ENCODE measurements around the gene IQGAP3. TPM values are rescaled to one million over a fixed set of nuclear protein-coding genes. Genes with fewer than 3 reads are reported as not detected.

IQGAP3 gene
- total and polyA plus RNA-seq, 2 experiments from 2014 or later: 11.9 to 31.8 TPM

DNA sequence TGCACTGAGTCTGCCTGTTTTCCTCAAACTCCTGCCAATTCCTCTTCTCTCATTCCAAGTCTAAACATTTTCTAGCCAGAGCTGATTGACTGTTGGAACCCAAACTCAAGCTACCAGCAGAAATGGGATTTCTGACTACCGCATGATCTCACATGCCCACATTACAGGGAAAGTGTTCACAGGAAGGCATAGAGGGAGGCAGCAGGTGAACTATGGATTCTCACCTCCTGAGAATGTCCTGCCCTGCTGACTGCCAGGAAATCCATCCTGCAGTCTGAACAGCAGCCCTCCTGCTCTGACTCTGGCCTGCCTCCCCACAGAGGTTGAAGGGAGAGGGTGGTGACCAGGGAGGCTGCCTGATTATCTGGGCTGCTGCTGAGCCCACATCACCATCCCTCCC lies 22.5 kb downstream of the IQGAP3 start:
- H3K4me3 ChIP-seq: no peak overlapping the region
- H2AFZ ChIP-seq: no peak overlapping the region
- Mint-ChIP-seq H3K4me1 (no peaks in the 10 kb centered on the region), H3K27me3 (ENCODE audit: insufficient read depth, low read depth, poor library complexity) (peaks cover 5% of the 10 kb centered on the region), H3K9me3 (no peaks in the 10 kb centered on the region), H3K27ac (no peak overlapping the region), H3K36me3 (ENCODE audit: low read depth) (peaks cover 18% of the 10 kb centered on the region), H3K4me3 (no peak overlapping the region)
- H3K4me2 ChIP-seq: no peak overlapping the region
- H3F3A ChIP-seq (replicated peaks; ENCODE audit: low read depth): no peaks in the 10 kb centered on the region
- no peaks in the 10 kb centered on the region for H3K9me2 ChIP-seq (ENCODE audit: insufficient read depth)
- H3K79me2 ChIP-seq (replicated peaks; ENCODE audit: insufficient read depth): no peaks in the 10 kb centered on the region
- no peak for ATAC-seq
- DNase-seq (ENCODE audit: low spot score): no peak
- H3K4me1 ChIP-seq (ENCODE audit: insufficient read depth): no peaks in the 10 kb centered on the region
- H3K36me3 ChIP-seq (ENCODE audit: insufficient read depth): peaks cover 5% of the 10 kb centered on the region; the same call in 1 of the 2 replicates
- TF ChIP-seq CREB1 (CRISPR knock-in tag; IDR thresholded peaks at IDR 0.05; ENCODE audit: low read depth): no peak
- TF ChIP-seq, protein P1, sequence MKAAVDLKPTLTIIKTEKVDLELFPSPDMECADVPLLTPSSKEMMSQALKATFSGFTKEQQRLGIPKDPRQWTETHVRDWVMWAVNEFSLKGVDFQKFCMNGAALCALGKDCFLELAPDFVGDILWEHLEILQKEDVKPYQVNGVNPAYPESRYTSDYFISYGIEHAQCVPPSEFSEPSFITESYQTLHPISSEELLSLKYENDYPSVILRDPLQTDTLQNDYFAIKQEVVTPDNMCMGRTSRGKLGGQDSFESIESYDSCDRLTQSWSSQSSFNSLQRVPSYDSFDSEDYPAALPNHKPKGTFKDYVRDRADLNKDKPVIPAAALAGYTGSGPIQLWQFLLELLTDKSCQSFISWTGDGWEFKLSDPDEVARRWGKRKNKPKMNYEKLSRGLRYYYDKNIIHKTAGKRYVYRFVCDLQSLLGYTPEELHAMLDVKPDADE (IDR thresholded peaks at IDR 0.05): no peak
- TF ChIP-seq, protein P2, sequence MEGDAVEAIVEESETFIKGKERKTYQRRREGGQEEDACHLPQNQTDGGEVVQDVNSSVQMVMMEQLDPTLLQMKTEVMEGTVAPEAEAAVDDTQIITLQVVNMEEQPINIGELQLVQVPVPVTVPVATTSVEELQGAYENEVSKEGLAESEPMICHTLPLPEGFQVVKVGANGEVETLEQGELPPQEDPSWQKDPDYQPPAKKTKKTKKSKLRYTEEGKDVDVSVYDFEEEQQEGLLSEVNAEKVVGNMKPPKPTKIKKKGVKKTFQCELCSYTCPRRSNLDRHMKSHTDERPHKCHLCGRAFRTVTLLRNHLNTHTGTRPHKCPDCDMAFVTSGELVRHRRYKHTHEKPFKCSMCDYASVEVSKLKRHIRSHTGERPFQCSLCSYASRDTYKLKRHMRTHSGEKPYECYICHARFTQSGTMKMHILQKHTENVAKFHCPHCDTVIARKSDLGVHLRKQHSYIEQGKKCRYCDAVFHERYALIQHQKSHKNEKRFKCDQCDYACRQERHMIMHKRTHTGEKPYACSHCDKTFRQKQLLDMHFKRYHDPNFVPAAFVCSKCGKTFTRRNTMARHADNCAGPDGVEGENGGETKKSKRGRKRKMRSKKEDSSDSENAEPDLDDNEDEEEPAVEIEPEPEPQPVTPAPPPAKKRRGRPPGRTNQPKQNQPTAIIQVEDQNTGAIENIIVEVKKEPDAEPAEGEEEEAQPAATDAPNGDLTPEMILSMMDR (conservative IDR thresholded peaks at IDR 0.05; ENCODE audit: low read depth in 2 of 2): no peak
- TF ChIP-seq JUNB (IDR thresholded peaks at IDR 0.05; ENCODE audit: unreplicated experiment): no peak
- TF ChIP-seq EZH2 (IDR thresholded peaks at IDR 0.05; ENCODE audit: low read depth, unreplicated experiment): no peak
- no peak for TF ChIP-seq ZNF331 (CRISPR knock-in tag; IDR thresholded peaks at IDR 0.05; ENCODE audit: low read depth)
- TF ChIP-seq POLR2AphosphoS5 (IDR thresholded peaks at IDR 0.05; ENCODE audit: low read depth): no peak
- no peak for TF ChIP-seq EZH2phosphoT487 (IDR thresholded peaks at IDR 0.05; ENCODE audit: unreplicated experiment)
- TF ChIP-seq NANOG (IDR thresholded peaks at IDR 0.05; ENCODE audit: borderline replicate concordance): no peak
- TF ChIP-seq, protein P3, sequence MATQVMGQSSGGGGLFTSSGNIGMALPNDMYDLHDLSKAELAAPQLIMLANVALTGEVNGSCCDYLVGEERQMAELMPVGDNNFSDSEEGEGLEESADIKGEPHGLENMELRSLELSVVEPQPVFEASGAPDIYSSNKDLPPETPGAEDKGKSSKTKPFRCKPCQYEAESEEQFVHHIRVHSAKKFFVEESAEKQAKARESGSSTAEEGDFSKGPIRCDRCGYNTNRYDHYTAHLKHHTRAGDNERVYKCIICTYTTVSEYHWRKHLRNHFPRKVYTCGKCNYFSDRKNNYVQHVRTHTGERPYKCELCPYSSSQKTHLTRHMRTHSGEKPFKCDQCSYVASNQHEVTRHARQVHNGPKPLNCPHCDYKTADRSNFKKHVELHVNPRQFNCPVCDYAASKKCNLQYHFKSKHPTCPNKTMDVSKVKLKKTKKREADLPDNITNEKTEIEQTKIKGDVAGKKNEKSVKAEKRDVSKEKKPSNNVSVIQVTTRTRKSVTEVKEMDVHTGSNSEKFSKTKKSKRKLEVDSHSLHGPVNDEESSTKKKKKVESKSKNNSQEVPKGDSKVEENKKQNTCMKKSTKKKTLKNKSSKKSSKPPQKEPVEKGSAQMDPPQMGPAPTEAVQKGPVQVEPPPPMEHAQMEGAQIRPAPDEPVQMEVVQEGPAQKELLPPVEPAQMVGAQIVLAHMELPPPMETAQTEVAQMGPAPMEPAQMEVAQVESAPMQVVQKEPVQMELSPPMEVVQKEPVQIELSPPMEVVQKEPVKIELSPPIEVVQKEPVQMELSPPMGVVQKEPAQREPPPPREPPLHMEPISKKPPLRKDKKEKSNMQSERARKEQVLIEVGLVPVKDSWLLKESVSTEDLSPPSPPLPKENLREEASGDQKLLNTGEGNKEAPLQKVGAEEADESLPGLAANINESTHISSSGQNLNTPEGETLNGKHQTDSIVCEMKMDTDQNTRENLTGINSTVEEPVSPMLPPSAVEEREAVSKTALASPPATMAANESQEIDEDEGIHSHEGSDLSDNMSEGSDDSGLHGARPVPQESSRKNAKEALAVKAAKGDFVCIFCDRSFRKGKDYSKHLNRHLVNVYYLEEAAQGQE (IDR thresholded peaks at IDR 0.05; ENCODE audit: unreplicated experiment): no peak
- TF ChIP-seq ZNF114 (CRISPR knock-in tag; IDR thresholded peaks at IDR 0.05): no peak
- TF ChIP-seq, protein P4, sequence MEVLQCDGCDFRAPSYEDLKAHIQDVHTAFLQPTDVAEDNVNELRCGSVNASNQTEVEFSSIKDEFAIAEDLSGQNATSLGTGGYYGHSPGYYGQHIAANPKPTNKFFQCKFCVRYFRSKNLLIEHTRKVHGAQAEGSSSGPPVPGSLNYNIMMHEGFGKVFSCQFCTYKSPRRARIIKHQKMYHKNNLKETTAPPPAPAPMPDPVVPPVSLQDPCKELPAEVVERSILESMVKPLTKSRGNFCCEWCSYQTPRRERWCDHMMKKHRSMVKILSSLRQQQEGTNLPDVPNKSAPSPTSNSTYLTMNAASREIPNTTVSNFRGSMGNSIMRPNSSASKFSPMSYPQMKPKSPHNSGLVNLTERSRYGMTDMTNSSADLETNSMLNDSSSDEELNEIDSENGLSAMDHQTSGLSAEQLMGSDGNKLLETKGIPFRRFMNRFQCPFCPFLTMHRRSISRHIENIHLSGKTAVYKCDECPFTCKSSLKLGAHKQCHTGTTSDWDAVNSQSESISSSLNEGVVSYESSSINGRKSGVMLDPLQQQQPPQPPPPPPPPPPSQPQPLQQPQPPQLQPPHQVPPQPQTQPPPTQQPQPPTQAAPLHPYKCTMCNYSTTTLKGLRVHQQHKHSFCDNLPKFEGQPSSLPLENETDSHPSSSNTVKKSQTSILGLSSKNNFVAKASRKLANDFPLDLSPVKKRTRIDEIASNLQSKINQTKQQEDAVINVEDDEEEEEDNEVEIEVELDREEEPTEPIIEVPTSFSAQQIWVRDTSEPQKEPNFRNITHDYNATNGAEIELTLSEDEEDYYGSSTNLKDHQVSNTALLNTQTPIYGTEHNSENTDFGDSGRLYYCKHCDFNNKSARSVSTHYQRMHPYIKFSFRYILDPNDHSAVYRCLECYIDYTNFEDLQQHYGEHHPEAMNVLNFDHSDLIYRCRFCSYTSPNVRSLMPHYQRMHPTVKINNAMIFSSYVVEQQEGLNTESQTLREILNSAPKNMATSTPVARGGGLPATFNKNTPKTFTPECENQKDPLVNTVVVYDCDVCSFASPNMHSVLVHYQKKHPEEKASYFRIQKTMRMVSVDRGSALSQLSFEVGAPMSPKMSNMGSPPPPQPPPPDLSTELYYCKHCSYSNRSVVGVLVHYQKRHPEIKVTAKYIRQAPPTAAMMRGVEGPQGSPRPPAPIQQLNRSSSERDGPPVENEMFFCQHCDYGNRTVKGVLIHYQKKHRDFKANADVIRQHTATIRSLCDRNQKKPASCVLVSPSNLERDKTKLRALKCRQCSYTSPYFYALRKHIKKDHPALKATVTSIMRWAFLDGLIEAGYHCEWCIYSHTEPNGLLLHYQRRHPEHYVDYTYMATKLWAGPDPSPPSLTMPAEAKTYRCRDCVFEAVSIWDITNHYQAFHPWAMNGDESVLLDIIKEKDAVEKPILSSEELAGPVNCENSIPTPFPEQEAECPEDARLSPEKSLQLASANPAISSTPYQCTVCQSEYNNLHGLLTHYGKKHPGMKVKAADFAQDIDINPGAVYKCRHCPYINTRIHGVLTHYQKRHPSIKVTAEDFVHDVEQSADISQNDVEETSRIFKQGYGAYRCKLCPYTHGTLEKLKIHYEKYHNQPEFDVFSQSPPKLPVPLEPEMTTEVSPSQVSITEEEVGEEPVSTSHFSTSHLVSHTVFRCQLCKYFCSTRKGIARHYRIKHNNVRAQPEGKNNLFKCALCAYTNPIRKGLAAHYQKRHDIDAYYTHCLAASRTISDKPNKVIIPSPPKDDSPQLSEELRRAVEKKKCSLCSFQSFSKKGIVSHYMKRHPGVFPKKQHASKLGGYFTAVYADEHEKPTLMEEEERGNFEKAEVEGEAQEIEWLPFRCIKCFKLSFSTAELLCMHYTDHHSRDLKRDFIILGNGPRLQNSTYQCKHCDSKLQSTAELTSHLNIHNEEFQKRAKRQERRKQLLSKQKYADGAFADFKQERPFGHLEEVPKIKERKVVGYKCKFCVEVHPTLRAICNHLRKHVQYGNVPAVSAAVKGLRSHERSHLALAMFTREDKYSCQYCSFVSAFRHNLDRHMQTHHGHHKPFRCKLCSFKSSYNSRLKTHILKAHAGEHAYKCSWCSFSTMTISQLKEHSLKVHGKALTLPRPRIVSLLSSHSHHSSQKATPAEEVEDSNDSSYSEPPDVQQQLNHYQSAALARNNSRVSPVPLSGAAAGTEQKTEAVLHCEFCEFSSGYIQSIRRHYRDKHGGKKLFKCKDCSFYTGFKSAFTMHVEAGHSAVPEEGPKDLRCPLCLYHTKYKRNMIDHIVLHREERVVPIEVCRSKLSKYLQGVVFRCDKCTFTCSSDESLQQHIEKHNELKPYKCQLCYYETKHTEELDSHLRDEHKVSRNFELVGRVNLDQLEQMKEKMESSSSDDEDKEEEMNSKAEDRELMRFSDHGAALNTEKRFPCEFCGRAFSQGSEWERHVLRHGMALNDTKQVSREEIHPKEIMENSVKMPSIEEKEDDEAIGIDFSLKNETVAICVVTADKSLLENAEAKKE (CRISPR knock-in tag; IDR thresholded peaks at IDR 0.05): no peak
- no peak for TF ChIP-seq STAT1 (IDR thresholded peaks at IDR 0.05; ENCODE audit: unreplicated experiment)
- H3K27me3 ChIP-seq (ENCODE audit: insufficient read depth): no peaks in the 10 kb centered on the region
- H3K27ac ChIP-seq (ENCODE audit: low read depth): no peak overlapping the region
- no peaks in the 10 kb centered on the region; the same call in 1 of the 2 replicates for H4K20me1 ChIP-seq (replicated peaks; ENCODE audit: insufficient read depth)

Measured in GM23338 (cell line).